Astrocyte (in vitro differentiated cells and primary cell): Measurements from ENCODE around the gene ZNF185. TPM values are rescaled to one million over a fixed set of nuclear protein-coding genes. Genes with fewer than 3 reads are reported as not detected.

ENCODE experiments used
- DNase-seq: peaks from one replicate; pipeline ENCODE4 v3.0.0-alpha.2; 2010; ENCODE audit warnings: low read depth
- FAIRE-seq: peaks from 2 replicates; lab custom pipeline; 2011; peaks lifted over from hg19 to GRCh38; lab: Jason Lieb, UNC
- H2AFZ ChIP-seq: 2 replicates; pipeline ENCODE4 v1.6.0; 2012; ENCODE audit warnings: low read depth, low read length, inconsistent platforms
- H3K27ac ChIP-seq: 2 replicates; pipeline ENCODE4 v1.5.1; 2011; ENCODE audit warnings: low read depth, low read length, inconsistent platforms
- H3K27me3 ChIP-seq: 2 replicates; pipeline ENCODE4 v1.6.0; 2011; ENCODE audit warnings: low read length, inconsistent platforms; ENCODE audit not compliant: insufficient read depth
- H3K36me3 ChIP-seq: 2 replicates; pipeline ENCODE4 v1.5.1; 2011; ENCODE audit warnings: low read length, inconsistent platforms; ENCODE audit not compliant: insufficient read depth
- H3K4me1 ChIP-seq: 2 replicates; pipeline ENCODE4 v1.5.1; 2011; ENCODE audit warnings: low read length, inconsistent platforms; ENCODE audit not compliant: insufficient read depth
- H3K4me2 ChIP-seq: 2 replicates; pipeline ENCODE4 v1.6.0; 2012; ENCODE audit warnings: low read length, inconsistent platforms
- H3K4me3 ChIP-seq: 2 replicates; pipeline ENCODE4 v1.5.1; 2011; ENCODE audit warnings: low read depth, mild to moderate bottlenecking, low read length, inconsistent platforms; ENCODE audit not compliant: insufficient read depth
- H3K79me2 ChIP-seq: 2 replicates; pipeline ENCODE4 v1.6.0; 2012; ENCODE audit warnings: mild to moderate bottlenecking, low read length, inconsistent platforms; ENCODE audit not compliant: insufficient read depth
- H3K9ac ChIP-seq: 2 replicates; pipeline ENCODE4 v1.6.0; 2012; ENCODE audit warnings: mild to moderate bottlenecking, low read length, inconsistent platforms
- H3K9me3 ChIP-seq: 2 replicates; pipeline ENCODE4 v1.5.1; 2012; ENCODE audit warnings: low read depth, mild to moderate bottlenecking, low read length, inconsistent platforms; ENCODE audit not compliant: insufficient read depth
- H4K20me1 ChIP-seq: 2 replicates; pipeline ENCODE4 v1.6.0; 2012; ENCODE audit warnings: low read length, inconsistent platforms; ENCODE audit not compliant: insufficient read depth
- H3K27ac Mint-ChIP-seq: one replicate; pipeline ENCODE4 v1.8.0; 2021; ENCODE audit warnings: mild to moderate bottlenecking, mixed read lengths; ENCODE audit not compliant: unreplicated experiment
- H3K27me3 Mint-ChIP-seq: one replicate; pipeline ENCODE4 v1.8.0; 2021; ENCODE audit warnings: low read depth, mixed read lengths; ENCODE audit not compliant: unreplicated experiment
- H3K36me3 Mint-ChIP-seq: one replicate; pipeline ENCODE4 v1.8.0; 2021; ENCODE audit warnings: low read depth, mixed read lengths; ENCODE audit not compliant: unreplicated experiment
- H3K4me1 Mint-ChIP-seq: one replicate; pipeline ENCODE4 v1.8.0; 2021; ENCODE audit warnings: low read depth, mixed read lengths; ENCODE audit not compliant: unreplicated experiment
- H3K4me3 Mint-ChIP-seq: one replicate; pipeline ENCODE4 v1.8.0; 2021; ENCODE audit warnings: mild to moderate bottlenecking, moderate library complexity, mixed read lengths; ENCODE audit not compliant: unreplicated experiment
- H3K9me3 Mint-ChIP-seq: one replicate; pipeline ENCODE4 v1.8.0; 2021; ENCODE audit warnings: mild to moderate bottlenecking, mixed read lengths; ENCODE audit not compliant: unreplicated experiment
- CTCF ChIP-seq: IDR thresholded peaks from 2 replicates; pipeline ENCODE4 v1.5.1; 2011; ENCODE audit warnings: low read depth, mild to moderate bottlenecking, inconsistent platforms, low read length, moderate library complexity; ENCODE audit not compliant: insufficient read depth
- EZH2 ChIP-seq: IDR thresholded peaks from 2 replicates; pipeline ENCODE4 v1.6.1; 2012; ENCODE audit warnings: mild to moderate bottlenecking, low read length, inconsistent platforms; ENCODE audit not compliant: insufficient read depth
- total RNA-seq: library from RNA; stranded (reverse); gene quantifications from 2 replicates; pipeline ENCODE4 v1.2.1, GENCODE V29; 2021

The ZNF185 gene
- total RNA-seq, 1 donor from 2014 or later = 16.2 TPM

GRCh38 chrX:152861116-152861515, 36.8 kb upstream of the ZNF185 start:
- H4K20me1 ChIP-seq = no peaks in the 10 kb centered on the region
- Mint-ChIP-seq H3K27me3 (no peaks in the 10 kb centered on the region), H3K4me1 (peaks cover 8% of the 10 kb centered on the region), H3K4me3 (no peak overlapping the region), H3K9me3 (no peaks in the 10 kb centered on the region), H3K27ac (no peak overlapping the region), H3K36me3 (peaks cover 5% of the 10 kb centered on the region)
- no peaks in the 10 kb centered on the region for H3K4me1 ChIP-seq
- peaks cover 6% of the 10 kb centered on the region for H3K36me3 ChIP-seq
- no peak overlapping the region for H2AFZ ChIP-seq
- H3K27ac ChIP-seq = no peak overlapping the region
- no peak overlapping the region for H3K4me3 ChIP-seq
- no peak for FAIRE-seq
- no peaks in the 10 kb centered on the region for H3K27me3 ChIP-seq
- H3K4me2 ChIP-seq = no peak overlapping the region
- peak; percentile 54 for DNase-seq
- TF ChIP-seq EZH2 (no peak), CTCF (no peak)
- no peaks in the 10 kb centered on the region for H3K79me2 ChIP-seq
- no peak overlapping the region for H3K9ac ChIP-seq
- no peaks in the 10 kb centered on the region for H3K9me3 ChIP-seq

- FAIRE-seq = no peak
- no peaks in the 10 kb centered on the region for H4K20me1 ChIP-seq
- Mint-ChIP-seq H3K4me1 (peaks cover 8% of the 10 kb centered on the region), H3K27me3 (no peaks in the 10 kb centered on the region), H3K4me3 (no peak overlapping the region), H3K27ac (no peak overlapping the region), H3K9me3 (no peaks in the 10 kb centered on the region), H3K36me3 (peaks cover 5% of the 10 kb centered on the region)
- no peak overlapping the region for H3K9ac ChIP-seq
- H3K79me2 ChIP-seq = no peaks in the 10 kb centered on the region
- no peaks in the 10 kb centered on the region for H3K27me3 ChIP-seq
- H3K4me3 ChIP-seq = no peak overlapping the region
- H3K9me3 ChIP-seq = no peaks in the 10 kb centered on the region
- H3K36me3 ChIP-seq = peaks cover 6% of the 10 kb centered on the region
- peak; percentile 41 for DNase-seq
- H2AFZ ChIP-seq = no peak overlapping the region
- H3K27ac ChIP-seq = no peak overlapping the region
- H3K4me1 ChIP-seq = no peaks in the 10 kb centered on the region
- TF ChIP-seq CTCF (no peak), EZH2 (no peak)
- no peak overlapping the region for H3K4me2 ChIP-seq
Measured at GRCh38 chrX:152861826-152862225, 36.0 kb upstream of the ZNF185 start.

- FAIRE-seq (peak; percentile 45), DNase-seq (no peak)
- Histone ChIP-seq H3K27ac (no peak overlapping the region), H3K36me3 (peaks cover 10% of the 10 kb centered on the region), H3K4me2 (no peak overlapping the region), H3K4me3 (no peak overlapping the region), H3K79me2 (no peaks in the 10 kb centered on the region), H3K27me3 (no peaks in the 10 kb centered on the region), H3K9me3 (no peaks in the 10 kb centered on the region), H3K4me1 (no peaks in the 10 kb centered on the region), H3K9ac (no peak overlapping the region), H4K20me1 (no peaks in the 10 kb centered on the region), H2AFZ (no peak overlapping the region)
- Mint-ChIP-seq H3K4me1 (peaks cover 8% of the 10 kb centered on the region), H3K27ac (no peak overlapping the region), H3K9me3 (no peaks in the 10 kb centered on the region), H3K36me3 (peaks cover 6% of the 10 kb centered on the region), H3K27me3 (no peaks in the 10 kb centered on the region), H3K4me3 (no peak overlapping the region)
- TF ChIP-seq CTCF (no peak), EZH2 (no peak)
Measured at GRCh38 chrX:152865232-152865920, 32.5 kb upstream of the ZNF185 start.
